Measurements from ENCODE around the gene MACROD2.

DNA sequence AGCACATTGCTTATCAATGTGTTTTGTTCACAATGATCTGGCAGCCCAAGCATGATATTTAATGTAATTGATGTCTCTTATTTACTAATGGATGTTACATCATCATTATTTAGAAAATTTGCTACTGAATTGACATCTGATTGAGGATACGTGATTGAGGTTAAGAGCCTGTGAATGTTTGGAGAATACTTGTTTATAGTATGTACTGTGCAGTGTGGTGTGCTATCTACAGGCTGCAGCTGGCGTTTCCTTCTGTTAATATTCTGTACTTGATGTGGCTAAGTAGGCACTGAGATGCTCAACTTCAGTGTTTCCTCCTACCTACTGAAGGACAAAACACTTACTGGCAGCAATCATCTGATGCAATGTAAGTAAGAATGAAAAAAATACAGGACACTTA is 1051.7 kb downstream of the MACROD2 start:
- TF ChIP-seq, protein P1, sequence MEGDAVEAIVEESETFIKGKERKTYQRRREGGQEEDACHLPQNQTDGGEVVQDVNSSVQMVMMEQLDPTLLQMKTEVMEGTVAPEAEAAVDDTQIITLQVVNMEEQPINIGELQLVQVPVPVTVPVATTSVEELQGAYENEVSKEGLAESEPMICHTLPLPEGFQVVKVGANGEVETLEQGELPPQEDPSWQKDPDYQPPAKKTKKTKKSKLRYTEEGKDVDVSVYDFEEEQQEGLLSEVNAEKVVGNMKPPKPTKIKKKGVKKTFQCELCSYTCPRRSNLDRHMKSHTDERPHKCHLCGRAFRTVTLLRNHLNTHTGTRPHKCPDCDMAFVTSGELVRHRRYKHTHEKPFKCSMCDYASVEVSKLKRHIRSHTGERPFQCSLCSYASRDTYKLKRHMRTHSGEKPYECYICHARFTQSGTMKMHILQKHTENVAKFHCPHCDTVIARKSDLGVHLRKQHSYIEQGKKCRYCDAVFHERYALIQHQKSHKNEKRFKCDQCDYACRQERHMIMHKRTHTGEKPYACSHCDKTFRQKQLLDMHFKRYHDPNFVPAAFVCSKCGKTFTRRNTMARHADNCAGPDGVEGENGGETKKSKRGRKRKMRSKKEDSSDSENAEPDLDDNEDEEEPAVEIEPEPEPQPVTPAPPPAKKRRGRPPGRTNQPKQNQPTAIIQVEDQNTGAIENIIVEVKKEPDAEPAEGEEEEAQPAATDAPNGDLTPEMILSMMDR (conservative IDR thresholded peaks at IDR 0.05) = no peak
- no peak for TF ChIP-seq ZFX (IDR thresholded peaks at IDR 0.05)
